ENCODE data around the gene ALDH6A1. TPM values are rescaled to one million over a fixed set of nuclear protein-coding genes. Genes with fewer than 3 reads are reported as not detected.
"Not testable (repeated sequence)": the region's sequence is repeated elsewhere in the genome, so short reads cannot be mapped to it uniquely, and the experiment has no call there.

Gene ALDH6A1
- total and polyA plus RNA-seq, 8 donors = 4.7 to 45.5 (median 17.0) TPM

- TF ChIP-seq, protein P1, sequence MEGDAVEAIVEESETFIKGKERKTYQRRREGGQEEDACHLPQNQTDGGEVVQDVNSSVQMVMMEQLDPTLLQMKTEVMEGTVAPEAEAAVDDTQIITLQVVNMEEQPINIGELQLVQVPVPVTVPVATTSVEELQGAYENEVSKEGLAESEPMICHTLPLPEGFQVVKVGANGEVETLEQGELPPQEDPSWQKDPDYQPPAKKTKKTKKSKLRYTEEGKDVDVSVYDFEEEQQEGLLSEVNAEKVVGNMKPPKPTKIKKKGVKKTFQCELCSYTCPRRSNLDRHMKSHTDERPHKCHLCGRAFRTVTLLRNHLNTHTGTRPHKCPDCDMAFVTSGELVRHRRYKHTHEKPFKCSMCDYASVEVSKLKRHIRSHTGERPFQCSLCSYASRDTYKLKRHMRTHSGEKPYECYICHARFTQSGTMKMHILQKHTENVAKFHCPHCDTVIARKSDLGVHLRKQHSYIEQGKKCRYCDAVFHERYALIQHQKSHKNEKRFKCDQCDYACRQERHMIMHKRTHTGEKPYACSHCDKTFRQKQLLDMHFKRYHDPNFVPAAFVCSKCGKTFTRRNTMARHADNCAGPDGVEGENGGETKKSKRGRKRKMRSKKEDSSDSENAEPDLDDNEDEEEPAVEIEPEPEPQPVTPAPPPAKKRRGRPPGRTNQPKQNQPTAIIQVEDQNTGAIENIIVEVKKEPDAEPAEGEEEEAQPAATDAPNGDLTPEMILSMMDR (IDR thresholded peaks at IDR 0.05) = peak in 4 of 7 experiments; percentile 19 to 49 (median 35)
- not testable (repeated sequence) for H3K9me3 ChIP-seq, H3K27me3 ChIP-seq, H3K27ac ChIP-seq, H3K4me3 ChIP-seq, H3K4me1 ChIP-seq
- intact Hi-C loops (cut with DNase I; ENCODE audit: low total_unique reads) = loop anchor here (5.0 kb wide), 1 partner anchor 146 kb away; no protein-coding TSS in a partner anchor
- H3K36me3 ChIP-seq = peaks cover 4 to 53% (median 47%) of the 10 kb centered on the region in 4 donors
- DNase-seq = peak in 1 of 2 donors; percentile 81
- WGBS, 5 donors = 93 to 95% (median 93%) methylated on average over 13 of the region's 13 CpGs
These were observed 27.4 kb upstream of the ALDH6A1 start for GRCh38 chr14:74111395-74112216.

GRCh38 chr14:74109369-74109768, 25.1 kb upstream of the ALDH6A1 start:
- no peaks in the 10 kb centered on the region for H3K9me3 ChIP-seq
- no peak for DNase-seq
- H3K36me3 ChIP-seq = peaks cover 4 to 56% (median 48%) of the 10 kb centered on the region in 4 donors
- intact Hi-C loops (cut with DNase I; ENCODE audit: low total_unique reads) = no loop called here
- no peak overlapping the region for H3K27ac ChIP-seq
- WGBS, 5 donors = 77 to 97% (median 90%) methylated on average over 1 of the region's 1 CpG
- no peak overlapping the region for H3K4me3 ChIP-seq
- no peaks in the 10 kb centered on the region for H3K27me3 ChIP-seq
- H3K4me1 ChIP-seq = no peaks in the 10 kb centered on the region
- TF ChIP-seq, protein P1 (IDR thresholded peaks at IDR 0.05) = no peak
- TF ChIP-seq POLR2A (IDR thresholded peaks at IDR 0.05) (no peak), EP300 (IDR thresholded peaks at IDR 0.05) (no peak), POLR2AphosphoS5 (IDR thresholded peaks at IDR 0.05) (no peak)

GRCh38 chr14:74105381-74105780, 21.1 kb upstream of the ALDH6A1 start:
- Histone ChIP-seq H3K27ac (no peak overlapping the region), H3K36me3 (peaks cover 4 to 75% (median 64%) of the 10 kb centered on the region in 4 donors), H3K27me3 (no peaks in the 10 kb centered on the region), H3K4me1 (no peaks in the 10 kb centered on the region), H3K4me3 (no peak overlapping the region), H3K9me3 (no peaks in the 10 kb centered on the region)
- DNase-seq = no peak
- TF ChIP-seq, protein P1 (IDR thresholded peaks at IDR 0.05) = no peak
- no peak for TF ChIP-seq POLR2A (IDR thresholded peaks at IDR 0.05)
- no peak for TF ChIP-seq EP300 (IDR thresholded peaks at IDR 0.05)
- no peak for TF ChIP-seq POLR2AphosphoS5 (IDR thresholded peaks at IDR 0.05)
- intact Hi-C loops (cut with DNase I; ENCODE audit: low total_unique reads) = no loop called here
- WGBS, 5 donors = 96 to 98% (median 97%) methylated on average over 2 of the region's 2 CpGs

- 74 to 85% (median 82%) methylated on average over 8 of the region's 8 CpGs for WGBS, 5 donors
- TF ChIP-seq, protein P1 (IDR thresholded peaks at IDR 0.05) = no peak
- TF ChIP-seq EP300 (IDR thresholded peaks at IDR 0.05) (no peak), POLR2A (IDR thresholded peaks at IDR 0.05) (no peak), POLR2AphosphoS5 (IDR thresholded peaks at IDR 0.05) (no peak)
- H3K4me3 ChIP-seq = no peak overlapping the region
- no peaks in the 10 kb centered on the region for H3K27me3 ChIP-seq
- H3K27ac ChIP-seq = no peak overlapping the region
- peaks cover 11 to 18% (median 13%) of the 10 kb centered on the region in 4 donors for H3K4me1 ChIP-seq
- DNase-seq = no peak
- peaks cover 10 to 38% (median 35%) of the 10 kb centered on the region in 4 donors for H3K36me3 ChIP-seq
- no peaks in the 10 kb centered on the region for H3K9me3 ChIP-seq
- intact Hi-C loops (cut with DNase I; ENCODE audit: low total_unique reads) = no loop called here
These were observed 5.2 kb upstream of the ALDH6A1 start for GRCh38 chr14:74089251-74090020.

All from stomach (tissue), 9 donors.